Mammary epithelial cell (primary cell): Measurements from ENCODE around the gene CDH13.

ENCODE experiments used
- EZH2 ChIP-seq: IDR thresholded peaks from 2 replicates; pipeline ENCODE4 v1.6.1; 2012; ENCODE audit warnings: low read length, inconsistent platforms, borderline replicate concordance
- TF ChIP-seq, protein P1 (sequence below), 2 donors: IDR thresholded peaks in 1 of 2; conservative IDR thresholded peaks in 1 of 2; 2 replicates each; pipeline ENCODE4 v1.5.1; 2011 to 2012; ENCODE audit warnings: inconsistent platforms in 2 of 2, low read length in 2 of 2, mild to moderate bottlenecking in 2 of 2, control low read depth in 1 of 2, low read depth in 1 of 2; ENCODE audit not compliant: insufficient read depth in 1 of 2; ENCODE audit errors: extremely low read depth in 1 of 2

DNA sequence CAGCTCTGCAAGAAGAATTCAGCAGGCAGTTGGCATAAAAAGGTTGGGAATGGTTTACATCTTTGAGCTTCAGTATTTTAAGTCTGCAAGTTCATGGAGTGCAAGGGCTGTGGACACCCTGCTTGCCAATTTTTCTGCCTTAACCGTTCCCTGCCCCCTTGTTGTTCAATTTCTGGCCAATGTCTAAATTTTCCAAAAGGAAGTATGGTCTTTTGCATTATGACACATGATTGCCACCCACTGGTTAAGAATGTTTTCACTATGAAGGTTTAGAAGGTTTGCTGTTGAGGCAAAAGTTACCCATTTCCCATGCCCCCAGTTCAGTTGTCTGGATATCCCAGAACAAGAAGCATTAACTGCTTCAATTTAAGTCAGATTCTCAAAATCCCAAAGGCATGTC, 441.9 kb downstream of the CDH13 start:
- TF ChIP-seq, protein P1, sequence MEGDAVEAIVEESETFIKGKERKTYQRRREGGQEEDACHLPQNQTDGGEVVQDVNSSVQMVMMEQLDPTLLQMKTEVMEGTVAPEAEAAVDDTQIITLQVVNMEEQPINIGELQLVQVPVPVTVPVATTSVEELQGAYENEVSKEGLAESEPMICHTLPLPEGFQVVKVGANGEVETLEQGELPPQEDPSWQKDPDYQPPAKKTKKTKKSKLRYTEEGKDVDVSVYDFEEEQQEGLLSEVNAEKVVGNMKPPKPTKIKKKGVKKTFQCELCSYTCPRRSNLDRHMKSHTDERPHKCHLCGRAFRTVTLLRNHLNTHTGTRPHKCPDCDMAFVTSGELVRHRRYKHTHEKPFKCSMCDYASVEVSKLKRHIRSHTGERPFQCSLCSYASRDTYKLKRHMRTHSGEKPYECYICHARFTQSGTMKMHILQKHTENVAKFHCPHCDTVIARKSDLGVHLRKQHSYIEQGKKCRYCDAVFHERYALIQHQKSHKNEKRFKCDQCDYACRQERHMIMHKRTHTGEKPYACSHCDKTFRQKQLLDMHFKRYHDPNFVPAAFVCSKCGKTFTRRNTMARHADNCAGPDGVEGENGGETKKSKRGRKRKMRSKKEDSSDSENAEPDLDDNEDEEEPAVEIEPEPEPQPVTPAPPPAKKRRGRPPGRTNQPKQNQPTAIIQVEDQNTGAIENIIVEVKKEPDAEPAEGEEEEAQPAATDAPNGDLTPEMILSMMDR (conservative IDR thresholded peaks at IDR 0.05 in 1 of 2, IDR thresholded peaks at IDR 0.05 in 1 of 2; ENCODE audit: extremely low read depth in 1 of 2, insufficient read depth in 1 of 2, low read depth in 1 of 2, low read length in 2 of 2): peak in 1 of 2 donors; percentile 23
- no peak for TF ChIP-seq EZH2
